Astrocyte of the spinal cord (primary cell): ENCODE measurements around the gene UGT3A2.

ENCODE experiments used
- DNase-seq: peaks from one replicate; pipeline ENCODE4 v3.0.0; 2011; ENCODE audit warnings: low read depth, low spot score
- H3K4me3 ChIP-seq: 2 replicates; pipeline ENCODE4 v1.5.1; 2011; ENCODE audit warnings: low read depth, mild to moderate bottlenecking, low read length, moderate library complexity
- in situ Hi-C: cut with HindIII; loops from 2 replicates; pipeline ENCODE4 v1.10.0; 2017; ENCODE audit warnings: low sequenced_read_pairs
- TF ChIP-seq, protein P1 (sequence below): IDR thresholded peaks from 2 replicates; pipeline ENCODE4 v1.5.1; 2012; ENCODE audit warnings: low read depth, mild to moderate bottlenecking, low read length, inconsistent platforms

UGT3A2 gene

DNA sequence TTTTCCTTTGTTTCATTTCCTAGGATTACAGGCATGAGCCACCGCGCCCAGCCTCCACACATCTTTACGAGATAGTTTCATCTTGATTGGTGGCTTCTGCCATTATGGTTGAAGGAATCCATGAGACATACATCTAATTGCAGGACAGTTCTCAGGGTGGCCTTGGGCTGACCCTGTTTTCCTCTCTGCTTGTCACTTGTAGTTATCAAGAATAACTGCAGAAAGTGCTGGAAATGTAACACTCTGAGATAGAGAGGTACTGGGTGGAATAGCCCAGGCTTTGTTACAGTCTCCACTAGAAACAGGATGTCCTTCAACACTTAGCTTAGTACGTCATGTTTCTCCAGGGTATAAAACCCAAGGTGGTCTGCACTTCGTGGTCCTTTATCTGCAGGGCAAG, 10.7 kb downstream of the UGT3A2 start:
- in situ Hi-C loops = no loop called here

DNA sequence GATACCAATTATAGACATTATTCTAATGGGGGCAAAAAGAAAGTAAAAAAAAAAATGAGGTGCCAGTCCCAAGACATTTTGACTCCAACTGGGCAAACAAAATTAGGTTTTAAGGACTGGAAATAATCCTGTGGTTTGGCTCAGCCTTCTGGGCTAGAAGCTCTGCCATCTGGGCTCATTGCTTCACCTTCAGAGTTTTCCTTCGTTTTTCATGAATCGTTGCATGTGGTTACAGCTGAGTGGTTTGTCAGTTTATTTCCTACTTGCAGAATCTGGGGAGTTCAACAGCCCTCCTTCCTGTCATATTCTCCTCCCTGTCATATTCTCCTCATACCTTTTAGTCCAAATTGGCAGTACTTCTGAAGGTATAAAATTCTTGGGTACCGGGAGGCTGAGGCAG, 12.0 kb downstream of the UGT3A2 start:
- TF ChIP-seq, protein P1, sequence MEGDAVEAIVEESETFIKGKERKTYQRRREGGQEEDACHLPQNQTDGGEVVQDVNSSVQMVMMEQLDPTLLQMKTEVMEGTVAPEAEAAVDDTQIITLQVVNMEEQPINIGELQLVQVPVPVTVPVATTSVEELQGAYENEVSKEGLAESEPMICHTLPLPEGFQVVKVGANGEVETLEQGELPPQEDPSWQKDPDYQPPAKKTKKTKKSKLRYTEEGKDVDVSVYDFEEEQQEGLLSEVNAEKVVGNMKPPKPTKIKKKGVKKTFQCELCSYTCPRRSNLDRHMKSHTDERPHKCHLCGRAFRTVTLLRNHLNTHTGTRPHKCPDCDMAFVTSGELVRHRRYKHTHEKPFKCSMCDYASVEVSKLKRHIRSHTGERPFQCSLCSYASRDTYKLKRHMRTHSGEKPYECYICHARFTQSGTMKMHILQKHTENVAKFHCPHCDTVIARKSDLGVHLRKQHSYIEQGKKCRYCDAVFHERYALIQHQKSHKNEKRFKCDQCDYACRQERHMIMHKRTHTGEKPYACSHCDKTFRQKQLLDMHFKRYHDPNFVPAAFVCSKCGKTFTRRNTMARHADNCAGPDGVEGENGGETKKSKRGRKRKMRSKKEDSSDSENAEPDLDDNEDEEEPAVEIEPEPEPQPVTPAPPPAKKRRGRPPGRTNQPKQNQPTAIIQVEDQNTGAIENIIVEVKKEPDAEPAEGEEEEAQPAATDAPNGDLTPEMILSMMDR = no peak
- in situ Hi-C loops = no loop called here
- DNase-seq = no peak
- no peak overlapping the region for H3K4me3 ChIP-seq

More for the DNA sequence above, 10.7 kb downstream of the UGT3A2 start:
- H3K4me3 ChIP-seq = no peak overlapping the region
- no peak for DNase-seq
- TF ChIP-seq, protein P1 = no peak

DNA sequence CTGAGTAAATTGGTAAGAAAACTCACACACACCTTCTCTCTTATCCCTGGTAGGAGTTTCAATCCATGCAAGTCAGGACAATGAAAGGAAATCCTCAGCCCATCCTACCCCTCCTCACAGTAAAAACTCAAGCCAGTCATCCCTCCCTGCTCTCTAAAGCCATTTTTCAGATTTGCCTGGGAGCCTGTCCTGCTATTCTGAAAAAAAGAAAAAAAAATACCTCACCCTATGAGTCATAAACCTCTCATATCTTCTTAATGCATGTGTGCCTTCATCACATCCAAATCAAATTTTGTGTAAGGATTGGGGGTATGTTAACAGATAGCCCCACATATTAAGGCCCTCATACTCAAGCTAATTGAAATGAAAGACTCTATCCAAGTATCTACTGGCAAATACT, 14.1 kb downstream of the UGT3A2 start:
- H3K4me3 ChIP-seq = no peak overlapping the region
- no peak for DNase-seq
- in situ Hi-C loops = no loop called here
- TF ChIP-seq, protein P1 = no peak

DNA sequence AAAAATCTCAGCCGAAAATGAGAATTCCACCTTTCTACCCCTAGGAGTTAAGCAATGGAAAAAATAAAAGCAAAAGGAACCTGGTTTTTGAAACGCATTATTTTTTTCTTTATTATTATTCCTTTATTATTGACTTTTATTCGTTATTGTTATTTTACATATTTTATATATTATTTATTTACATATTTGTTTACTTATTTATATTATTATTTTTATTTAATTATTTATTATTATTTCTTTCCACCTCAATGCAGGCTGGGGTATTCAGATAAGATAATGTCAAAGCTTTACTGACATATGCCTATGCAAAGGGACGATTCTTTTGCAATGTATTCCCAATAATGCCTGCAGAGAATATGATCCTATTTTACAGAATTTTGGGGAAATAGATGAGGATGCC, 16.7 kb downstream of the UGT3A2 start:
- TF ChIP-seq, protein P1 = no peak
- DNase-seq = no peak
- H3K4me3 ChIP-seq = no peak overlapping the region
- in situ Hi-C loops = no loop called here

DNA sequence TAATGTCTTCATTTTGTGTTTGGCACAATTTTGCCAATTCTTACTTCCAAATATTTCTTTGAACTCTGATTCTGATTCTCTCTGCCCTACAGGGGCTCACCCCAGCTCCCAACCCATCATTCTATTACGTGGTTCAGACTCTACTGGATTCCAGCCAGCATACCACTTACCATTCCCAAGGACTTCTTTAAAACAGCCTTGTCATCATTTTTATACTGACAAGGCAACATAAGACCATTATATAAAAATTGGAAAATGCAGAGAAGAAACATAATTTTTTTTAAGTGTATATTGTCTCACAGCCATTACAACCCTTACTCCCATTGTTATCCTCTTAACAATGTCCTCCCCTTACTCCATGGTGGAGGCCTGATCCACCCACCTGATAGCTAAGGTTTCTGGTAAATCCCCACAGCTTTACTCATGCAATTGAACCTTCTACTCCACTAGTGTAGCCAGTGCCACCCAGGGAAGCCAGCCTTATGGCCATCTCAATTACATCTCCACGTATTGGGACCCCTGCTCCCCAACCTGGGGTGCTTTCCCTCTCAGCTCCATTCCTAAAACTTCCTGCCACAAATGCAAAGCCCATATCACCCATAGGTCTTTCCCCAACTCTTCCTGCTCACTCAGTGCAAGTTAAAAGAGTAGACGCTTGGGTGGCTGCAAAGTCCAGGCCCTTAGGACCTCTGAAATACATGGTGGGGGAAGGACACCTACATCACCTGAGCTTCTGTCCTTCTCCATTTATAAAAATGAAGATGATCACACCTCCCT, 19.1 kb downstream of the UGT3A2 start:
- in situ Hi-C loops = no loop called here
- no peak for DNase-seq
- TF ChIP-seq, protein P1 = no peak
- no peak overlapping the region for H3K4me3 ChIP-seq

DNA sequence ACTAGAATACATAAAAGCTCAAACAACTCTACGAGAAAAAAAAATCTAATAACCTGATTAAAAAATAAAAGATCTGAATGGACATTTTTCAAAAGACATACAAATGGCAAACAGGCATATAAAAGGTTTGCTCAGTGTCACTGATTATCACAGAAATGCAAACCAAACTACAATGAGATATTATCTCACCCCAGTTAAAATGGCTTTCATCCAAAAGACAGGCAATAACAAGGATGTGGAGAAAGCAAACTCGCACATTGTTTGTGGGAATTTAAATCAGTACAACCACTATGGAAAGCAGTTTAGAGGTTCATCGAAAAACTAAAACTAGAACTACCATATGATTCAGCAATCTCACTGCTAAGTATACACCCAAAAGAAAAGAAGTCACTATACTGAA, 20.8 kb downstream of the UGT3A2 start:
- no peak for DNase-seq
- in situ Hi-C loops = no loop called here
- H3K4me3 ChIP-seq = no peak overlapping the region
- TF ChIP-seq, protein P1 = no peak
